Measurements from ENCODE around the gene RHEB. TPM values are rescaled to one million over a fixed set of nuclear protein-coding genes. Genes with fewer than 3 reads are reported as not detected.

Gene RHEB
- total RNA-seq, 4 donors from 2014 or later: 107 to 229 (median 155) TPM

DNA sequence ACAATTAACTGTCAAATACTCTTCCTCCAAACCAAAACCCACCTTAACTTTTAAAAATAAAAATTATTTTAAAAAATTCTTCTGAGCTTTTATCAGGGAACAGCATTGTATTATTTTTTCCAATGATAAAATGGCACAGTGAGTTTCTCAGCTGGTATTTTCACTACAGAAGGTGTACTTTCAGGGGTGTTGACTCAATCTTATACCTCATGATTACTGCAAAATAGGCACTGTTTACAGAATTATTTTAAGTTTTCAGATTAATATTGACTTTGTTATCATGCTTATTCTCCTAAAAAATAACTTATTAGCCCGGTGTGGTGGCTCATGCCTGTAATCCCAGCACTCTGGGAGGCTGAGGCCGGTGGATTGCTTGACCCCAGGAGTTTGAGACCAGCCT, 24.3 kb downstream of the RHEB start:
- H3K9me3 ChIP-seq: no peaks in the 10 kb centered on the region
- no peak overlapping the region for H3K27ac ChIP-seq
- 100% methylated on average over 2 of the region's 2 CpGs for WGBS, 2 donors (ENCODE audit: low coverage in 1 of 2)
- no peaks in the 10 kb centered on the region for H3K27me3 ChIP-seq
- H3K4me1 ChIP-seq: peaks cover 11 to 100% (median 13%) of the 10 kb centered on the region in 3 donors
- H3K4me3 ChIP-seq: no peak overlapping the region
- H3K36me3 ChIP-seq: no peaks in the 10 kb centered on the region
- no peak for ATAC-seq
- TF ChIP-seq POLR2A (IDR thresholded peaks at IDR 0.05): no peak
- no peak for TF ChIP-seq POLR2AphosphoS5 (IDR thresholded peaks at IDR 0.05)
- TF ChIP-seq EP300 (IDR thresholded peaks at IDR 0.05): no peak
- TF ChIP-seq, protein P1, sequence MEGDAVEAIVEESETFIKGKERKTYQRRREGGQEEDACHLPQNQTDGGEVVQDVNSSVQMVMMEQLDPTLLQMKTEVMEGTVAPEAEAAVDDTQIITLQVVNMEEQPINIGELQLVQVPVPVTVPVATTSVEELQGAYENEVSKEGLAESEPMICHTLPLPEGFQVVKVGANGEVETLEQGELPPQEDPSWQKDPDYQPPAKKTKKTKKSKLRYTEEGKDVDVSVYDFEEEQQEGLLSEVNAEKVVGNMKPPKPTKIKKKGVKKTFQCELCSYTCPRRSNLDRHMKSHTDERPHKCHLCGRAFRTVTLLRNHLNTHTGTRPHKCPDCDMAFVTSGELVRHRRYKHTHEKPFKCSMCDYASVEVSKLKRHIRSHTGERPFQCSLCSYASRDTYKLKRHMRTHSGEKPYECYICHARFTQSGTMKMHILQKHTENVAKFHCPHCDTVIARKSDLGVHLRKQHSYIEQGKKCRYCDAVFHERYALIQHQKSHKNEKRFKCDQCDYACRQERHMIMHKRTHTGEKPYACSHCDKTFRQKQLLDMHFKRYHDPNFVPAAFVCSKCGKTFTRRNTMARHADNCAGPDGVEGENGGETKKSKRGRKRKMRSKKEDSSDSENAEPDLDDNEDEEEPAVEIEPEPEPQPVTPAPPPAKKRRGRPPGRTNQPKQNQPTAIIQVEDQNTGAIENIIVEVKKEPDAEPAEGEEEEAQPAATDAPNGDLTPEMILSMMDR (IDR thresholded peaks at IDR 0.05): no peak

DNA sequence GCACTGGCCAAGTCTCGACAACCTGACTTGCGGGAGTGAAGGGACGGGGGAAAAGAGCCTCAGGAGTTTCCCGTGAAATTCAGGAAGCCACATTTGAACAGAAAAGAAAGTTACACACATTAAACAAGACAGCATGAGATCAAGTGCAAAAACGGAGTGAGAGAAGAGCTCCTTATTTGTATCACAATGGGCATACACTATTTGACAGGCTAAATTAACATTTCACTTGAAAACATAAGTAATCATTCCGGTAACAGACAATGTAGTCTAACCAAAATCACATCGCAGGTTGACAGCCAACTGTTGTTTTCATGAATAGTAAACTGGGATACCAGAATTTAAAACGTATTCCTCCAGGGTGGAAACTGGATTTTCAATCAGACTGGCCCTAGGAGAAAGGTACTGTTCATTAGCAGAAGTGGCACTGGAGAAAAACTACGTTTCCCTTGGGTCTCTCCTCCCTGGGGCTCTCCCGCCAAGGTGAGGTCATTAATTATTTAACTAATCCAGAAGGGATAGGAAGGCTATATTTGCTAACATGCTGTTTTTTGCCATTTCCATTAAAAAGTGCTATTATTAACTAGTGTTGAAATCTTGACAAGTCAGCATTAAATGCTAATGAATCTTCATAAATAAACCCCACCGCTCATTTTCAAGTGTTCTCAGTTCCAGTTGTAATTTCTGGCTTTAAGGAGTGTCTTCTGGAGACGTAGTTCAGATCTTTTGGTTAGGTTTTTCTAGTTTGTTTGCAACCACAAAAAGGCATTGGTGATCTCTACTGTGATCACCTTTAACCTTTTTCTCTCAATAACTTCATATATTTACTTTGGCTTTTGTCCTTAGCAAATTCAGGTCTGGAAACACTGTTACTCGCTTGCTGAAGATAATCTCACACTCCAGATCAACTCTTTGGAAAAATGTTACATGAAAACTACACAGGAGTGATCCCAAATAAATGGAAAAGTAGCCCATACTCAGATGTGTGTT, 25.1 kb downstream of the RHEB start:
- H3K27ac ChIP-seq: peak overlapping the region in 3 of 4 donors; percentile 26 to 50 (median 27)
- H3K4me3 ChIP-seq: peak overlapping the region in 1 of 2 donors; percentile 7
- 22 to 44% methylated on average over 11 to 13 of the region's 13 CpGs for WGBS, 2 donors (ENCODE audit: low coverage in 1 of 2)
- no peaks in the 10 kb centered on the region for H3K27me3 ChIP-seq
- H3K36me3 ChIP-seq: peaks cover 0 to 7% of the 10 kb centered on the region in 2 donors
- TF ChIP-seq POLR2AphosphoS5 (IDR thresholded peaks at IDR 0.05): no peak
- TF ChIP-seq, protein P1 (IDR thresholded peaks at IDR 0.05): no peak
- ATAC-seq: no peak
- peaks cover 17 to 100% (median 18%) of the 10 kb centered on the region in 3 donors for H3K4me1 ChIP-seq
- H3K9me3 ChIP-seq: no peaks in the 10 kb centered on the region

DNA sequence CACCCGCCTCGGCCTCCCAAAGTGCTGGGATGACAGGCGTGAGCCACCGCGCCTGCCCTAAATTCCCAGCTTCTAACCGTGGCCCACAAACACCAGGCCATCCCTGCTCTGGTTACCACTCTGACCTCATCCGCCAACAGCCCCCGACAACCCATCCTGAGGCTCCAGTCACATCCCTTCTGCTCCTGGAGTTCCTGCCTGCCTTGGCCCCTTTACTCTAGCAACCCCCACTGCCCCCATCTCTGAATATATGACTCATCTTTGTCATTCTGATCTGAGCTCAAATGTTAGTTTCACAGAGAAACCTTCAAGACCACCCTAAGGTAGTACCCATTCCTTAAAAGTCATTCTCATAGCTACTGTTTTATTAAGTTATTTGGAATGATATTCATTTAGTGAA, 26.6 kb downstream of the RHEB start:
- Histone ChIP-seq H3K4me3 (no peak overlapping the region), H3K36me3 (peaks cover 0 to 20% of the 10 kb centered on the region in 2 donors), H3K9me3 (no peaks in the 10 kb centered on the region), H3K27me3 (no peaks in the 10 kb centered on the region), H3K27ac (peak overlapping the region in 3 of 4 donors; percentile 6 to 39 (median 35)), H3K4me1 (peaks cover 17 to 95% (median 18%) of the 10 kb centered on the region in 3 donors)
- 85 to 94% methylated on average over 6 to 8 of the region's 8 CpGs for WGBS, 2 donors (ENCODE audit: low coverage in 1 of 2)
- TF ChIP-seq EP300 (IDR thresholded peaks at IDR 0.05) (no peak), POLR2AphosphoS5 (IDR thresholded peaks at IDR 0.05) (no peak), POLR2A (IDR thresholded peaks at IDR 0.05) (no peak)
- TF ChIP-seq, protein P1 (IDR thresholded peaks at IDR 0.05): no peak
- no peak for ATAC-seq

DNA sequence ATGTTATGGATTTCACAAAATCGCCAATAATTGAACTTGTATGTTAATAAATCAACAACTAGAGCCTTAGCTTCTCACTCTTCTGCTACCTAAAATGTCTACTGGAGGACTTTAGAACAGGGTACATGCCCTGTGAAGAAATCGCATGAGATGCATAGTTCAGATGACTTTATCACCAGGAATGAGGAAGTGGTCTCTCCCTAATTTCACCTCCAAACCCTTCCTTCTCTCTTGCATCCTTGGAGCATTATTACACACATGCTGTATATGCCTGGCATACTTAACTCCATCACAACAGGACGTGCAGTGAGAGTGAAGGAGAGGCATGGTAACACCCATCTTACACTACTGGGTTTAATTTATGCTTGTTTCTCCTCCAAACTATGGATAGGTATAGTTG, 27.8 kb downstream of the RHEB start:
- H3K9me3 ChIP-seq: no peaks in the 10 kb centered on the region
- peaks cover 0 to 28% of the 10 kb centered on the region in 2 donors for H3K36me3 ChIP-seq
- no peak overlapping the region for H3K4me3 ChIP-seq
- no peaks in the 10 kb centered on the region for H3K27me3 ChIP-seq
- H3K4me1 ChIP-seq: peaks cover 18 to 95% (median 28%) of the 10 kb centered on the region in 3 donors
- no peak for ATAC-seq
- WGBS, 2 donors (ENCODE audit: low coverage in 1 of 2): 82 to 92% methylated on average over 3 of the region's 3 CpGs
- H3K27ac ChIP-seq: no peak overlapping the region
- TF ChIP-seq, protein P1 (IDR thresholded peaks at IDR 0.05): no peak
- no peak for TF ChIP-seq POLR2AphosphoS5 (IDR thresholded peaks at IDR 0.05)
- TF ChIP-seq EP300 (IDR thresholded peaks at IDR 0.05): no peak
- TF ChIP-seq POLR2A (IDR thresholded peaks at IDR 0.05): no peak

Data from gastroesophageal sphincter (tissue), 4 donors.